LoVo (cell line): ENCODE results near the gene ETS2.

Experiments used
- DNase-seq: peaks from one replicate; pipeline ENCODE4 v3.0.0-alpha.2; 2016; ENCODE audit warnings: low spot score

The ETS2 gene

DNA sequence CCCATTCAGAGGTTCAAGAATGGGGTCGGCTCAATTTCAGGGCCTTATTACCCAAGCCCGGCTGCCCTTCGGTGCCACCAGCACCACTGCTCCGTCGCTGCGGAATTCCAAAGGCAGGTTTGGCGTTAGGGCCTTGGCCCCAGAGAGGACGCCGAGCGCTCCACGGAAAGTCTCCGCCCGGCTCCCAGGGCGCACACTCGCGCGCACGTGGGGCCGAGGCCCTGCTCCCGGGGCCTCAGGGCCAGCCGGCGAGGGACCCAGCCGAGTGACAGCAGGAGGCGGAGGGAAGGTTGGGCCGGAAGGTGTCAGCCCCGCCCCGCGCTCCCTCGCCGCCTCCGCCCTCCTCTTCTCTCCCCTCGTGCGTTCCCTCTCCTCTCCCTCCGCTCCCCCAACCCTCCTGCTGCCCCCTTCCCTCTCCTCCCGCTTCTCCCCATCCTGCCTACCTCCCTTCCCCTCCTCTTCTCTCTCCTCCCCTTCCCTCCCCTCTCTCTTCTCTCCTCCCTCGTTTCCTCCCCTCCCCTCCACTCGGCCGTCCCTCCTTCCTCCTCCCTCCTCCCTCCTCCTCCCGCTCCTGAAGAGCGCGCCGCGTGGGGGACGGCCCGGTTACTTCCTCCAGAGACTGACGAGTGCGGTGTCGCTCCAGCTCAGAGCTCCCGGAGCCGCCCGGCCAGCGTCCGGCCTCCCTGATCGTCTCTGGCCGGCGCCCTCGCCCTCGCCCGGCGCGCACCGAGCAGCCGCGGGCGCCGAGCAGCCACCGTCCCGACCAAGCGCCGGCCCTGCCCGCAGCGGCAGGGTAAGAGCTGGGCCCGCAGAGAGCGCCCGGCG is at the start of gene ETS2:
Gene ETS2 (plus strand): TSS at position 602 of the 825 bp plus-strand sequence. CDS start 4,106 bp downstream, outside the sequence.
- DNase-seq: peak; percentile 92

DNA sequence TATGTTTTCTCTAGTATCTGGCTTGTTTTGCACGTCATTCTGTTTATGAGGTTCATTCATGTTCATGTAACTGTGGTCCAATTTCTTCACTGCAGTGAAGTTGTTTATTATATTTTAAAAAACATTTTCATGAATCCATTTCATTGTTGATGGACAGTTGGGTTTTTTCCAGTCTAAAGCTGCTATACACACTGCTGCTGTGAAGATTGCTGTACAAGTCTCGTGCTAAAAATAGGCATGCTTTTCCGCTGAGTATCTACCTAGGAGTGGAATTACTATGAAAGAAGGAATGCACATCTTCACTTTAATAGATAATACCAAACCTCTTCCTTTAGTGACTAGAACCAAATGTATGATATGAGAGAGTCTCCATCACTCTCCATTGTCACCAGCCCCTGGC is 49.0 kb upstream of the ETS2 start:
- DNase-seq: peak; percentile 33

DNA sequence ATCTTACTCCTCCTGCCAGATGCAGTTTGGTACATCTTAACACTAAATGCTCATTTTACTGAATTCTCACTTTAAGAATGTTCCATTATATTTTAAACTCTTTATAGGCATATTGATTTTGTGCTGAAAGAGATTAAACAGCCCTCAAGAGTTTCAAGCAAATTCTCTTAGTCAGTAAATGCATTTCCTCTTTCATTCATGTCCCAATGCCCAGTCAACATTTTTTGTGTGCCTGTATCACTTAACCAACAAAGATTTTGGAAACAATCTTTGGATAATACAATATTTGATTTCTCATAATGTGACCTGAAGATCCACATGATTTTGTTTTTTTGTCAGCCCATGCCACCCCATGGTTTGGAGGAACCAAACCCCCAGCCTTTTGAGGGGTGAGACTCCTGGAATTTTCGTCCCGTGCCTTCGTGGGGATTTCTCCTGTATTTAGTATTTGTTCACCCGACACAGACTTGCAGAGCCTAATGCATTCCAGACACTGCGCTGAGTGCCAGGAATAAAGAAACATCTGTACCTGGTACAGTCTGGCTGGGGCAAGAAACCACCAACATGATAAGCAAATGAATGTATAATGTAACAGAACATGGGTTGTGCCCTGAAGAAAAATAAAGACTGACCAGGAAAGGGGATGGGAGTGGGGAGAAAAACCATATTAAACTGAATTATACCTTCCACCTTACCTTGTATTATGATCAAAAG is 47.1 kb upstream of the ETS2 start:
- no peak for DNase-seq

DNA sequence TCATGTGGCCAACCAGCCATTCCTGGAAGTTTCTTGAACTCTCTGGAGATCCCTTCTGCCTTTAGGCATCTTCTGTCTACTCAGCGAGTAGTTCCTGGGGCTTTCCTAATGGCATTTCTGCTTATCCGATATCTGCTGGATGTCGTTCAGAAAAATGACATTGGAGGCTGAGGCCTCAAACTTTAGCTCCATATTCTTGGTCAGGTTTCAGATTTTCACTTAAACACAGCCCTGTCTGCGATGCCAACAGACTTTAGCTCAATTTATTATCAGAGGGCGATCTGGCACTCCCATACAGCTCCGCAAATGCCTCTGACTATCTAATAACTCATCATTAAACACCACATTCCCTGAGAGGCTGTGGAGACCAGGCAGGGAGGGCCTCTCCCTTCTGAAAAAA is 46.3 kb upstream of the ETS2 start:
- DNase-seq: no peak

DNA sequence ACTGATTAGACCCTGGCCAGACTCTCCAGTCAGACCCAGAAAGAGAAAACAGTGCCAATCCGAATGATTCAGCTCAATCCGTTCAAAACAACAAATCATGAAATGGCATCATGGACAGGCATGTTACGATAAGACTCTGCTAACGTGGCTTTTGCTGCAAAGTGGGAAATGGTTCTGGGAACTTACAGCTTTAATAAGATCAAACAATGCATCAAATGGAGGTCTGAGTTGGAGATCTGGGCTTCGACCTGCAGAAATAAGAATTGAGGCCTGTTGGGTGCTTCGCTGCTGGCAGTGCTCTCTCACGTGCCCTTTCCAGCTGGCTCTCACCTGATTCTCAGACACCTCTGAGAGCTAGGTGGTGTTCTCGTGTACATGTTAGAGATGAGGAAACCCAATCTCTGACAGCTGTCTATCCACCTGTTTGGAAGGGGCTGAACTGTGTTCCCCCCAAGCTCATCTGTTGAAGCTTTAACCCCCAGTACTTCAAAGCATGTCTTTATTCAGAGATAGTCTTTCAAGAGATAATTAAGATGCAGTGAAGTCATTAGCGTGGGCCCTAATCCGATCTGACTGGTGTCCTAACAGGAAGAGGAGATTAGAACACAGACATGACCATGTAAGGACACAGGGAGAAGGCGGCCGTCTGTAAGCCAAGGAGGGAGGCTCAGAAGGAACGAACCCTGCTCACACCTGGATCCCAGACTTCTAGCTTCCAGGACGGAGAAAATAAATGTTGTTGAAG is 45.5 kb upstream of the ETS2 start:
- no peak for DNase-seq

DNA sequence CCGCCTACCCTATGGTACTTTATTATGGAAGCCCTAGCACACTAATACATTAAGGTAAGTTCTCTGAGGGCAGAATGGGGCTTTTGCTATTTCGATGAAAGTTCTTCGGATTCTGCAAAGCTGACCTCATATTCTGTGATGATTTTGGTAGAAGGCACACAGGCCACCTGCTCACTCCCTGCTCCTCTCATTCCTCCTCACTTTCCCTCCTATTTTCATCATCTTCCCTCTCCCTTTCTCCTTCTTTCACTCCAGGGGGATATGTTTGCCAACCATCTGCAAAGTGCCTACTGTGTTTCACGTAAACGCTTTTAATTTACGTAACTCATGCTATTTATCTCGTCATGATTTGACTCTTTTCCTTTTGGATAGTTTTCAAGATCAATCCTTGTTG is 45.0 kb upstream of the ETS2 start:
- DNase-seq: no peak

DNA sequence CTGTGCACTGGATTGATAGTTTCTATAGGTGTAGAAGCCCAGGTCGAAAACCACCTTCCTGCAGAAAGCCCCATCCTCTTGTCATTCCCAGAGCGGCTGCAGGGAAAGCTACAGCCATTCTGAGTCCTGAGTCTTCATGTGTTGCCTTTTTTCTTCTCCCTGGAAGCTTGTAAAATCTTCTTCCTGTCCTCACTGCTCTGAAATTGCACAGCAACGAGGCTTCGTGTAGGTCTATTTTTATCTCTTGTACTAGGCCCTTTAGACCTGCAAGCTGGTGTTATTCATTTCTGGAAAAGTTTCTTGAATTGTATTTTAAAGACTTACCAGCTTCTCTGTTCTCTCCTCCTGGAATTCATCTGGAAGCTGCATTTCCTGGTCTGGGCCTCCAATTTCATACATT is 44.2 kb upstream of the ETS2 start:
- DNase-seq: no peak

DNA sequence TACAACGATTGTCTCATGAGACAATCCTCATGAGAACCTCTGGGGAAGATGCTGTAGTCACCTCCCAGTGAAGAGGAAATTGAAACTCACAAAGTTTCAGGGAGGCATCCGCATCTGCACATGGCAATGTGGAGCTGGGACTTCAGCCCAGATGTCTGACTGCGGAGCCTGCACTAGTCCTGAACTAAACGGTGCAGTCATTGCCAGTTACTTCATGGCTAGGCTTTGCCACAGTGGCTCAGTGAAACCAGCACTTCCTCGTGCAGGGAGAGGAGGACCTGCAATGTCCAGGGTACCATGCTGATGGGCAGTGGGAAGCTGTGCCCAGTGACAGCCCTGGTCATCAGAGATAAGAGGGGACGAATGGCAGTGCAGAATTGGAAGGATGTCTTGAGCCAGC is 40.7 kb upstream of the ETS2 start:
- no peak for DNase-seq

DNA sequence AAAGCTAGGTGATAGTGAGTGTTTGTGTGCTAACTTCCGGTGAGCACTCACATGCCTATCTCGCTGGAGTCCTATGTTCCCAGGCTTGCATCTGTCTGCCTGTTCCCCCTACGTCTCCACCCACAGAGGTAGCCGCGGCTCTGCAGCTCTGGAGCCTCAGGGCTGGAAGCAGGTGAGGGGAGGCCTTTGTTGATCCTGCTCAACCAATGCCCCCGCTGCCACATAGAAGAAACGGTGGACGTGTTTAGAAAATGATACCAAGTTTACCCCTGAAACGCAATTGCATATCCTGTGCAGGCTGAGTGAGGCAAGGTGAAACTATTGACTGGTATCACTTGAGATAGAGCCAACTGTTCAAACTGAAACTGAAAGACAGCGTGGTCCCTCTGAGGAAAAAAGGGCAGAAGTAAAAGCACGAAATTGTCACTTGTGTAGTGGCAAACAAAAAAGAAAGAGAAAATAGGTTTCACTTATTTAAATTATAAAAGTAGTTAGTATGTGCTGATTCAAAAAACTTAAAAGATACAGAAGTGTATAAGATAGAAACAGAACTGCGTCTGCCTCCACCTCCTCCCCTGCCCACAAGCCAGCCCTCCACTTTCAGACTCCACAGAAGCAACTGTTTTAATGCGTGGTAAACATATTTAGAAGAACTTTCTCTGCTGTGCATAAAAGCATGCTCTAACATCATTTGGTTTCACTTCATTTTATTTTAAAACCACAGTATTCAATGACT is 38.6 kb upstream of the ETS2 start:
- peak; percentile 47 for DNase-seq

DNA sequence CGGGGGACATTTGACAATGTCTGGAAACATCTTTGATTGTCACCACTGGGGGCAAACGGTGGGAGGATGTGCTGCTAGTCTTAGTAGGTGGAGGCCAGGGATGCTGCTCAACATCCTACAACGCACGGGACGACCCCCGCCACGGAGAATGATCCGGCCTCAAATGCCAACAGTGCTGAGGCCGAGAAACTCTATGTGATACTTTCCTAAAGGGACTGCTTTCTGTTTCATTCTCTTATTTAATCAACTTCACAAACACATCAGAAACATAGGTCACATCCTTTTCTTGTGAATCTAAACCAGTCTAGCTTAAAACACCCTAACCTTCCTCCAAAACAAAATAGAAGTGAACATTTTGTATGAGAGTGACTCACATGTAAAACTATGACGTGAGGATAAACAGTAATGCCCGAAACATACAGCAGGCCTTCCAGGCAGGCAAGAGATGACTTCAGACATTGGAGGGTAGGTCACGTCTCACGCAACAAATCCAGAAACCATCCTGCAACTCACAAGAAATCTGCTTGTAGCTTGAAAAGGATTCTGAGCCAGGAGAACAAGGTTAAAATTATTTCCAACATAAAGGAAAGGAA is 37.2 kb upstream of the ETS2 start:
- DNase-seq: no peak

DNA sequence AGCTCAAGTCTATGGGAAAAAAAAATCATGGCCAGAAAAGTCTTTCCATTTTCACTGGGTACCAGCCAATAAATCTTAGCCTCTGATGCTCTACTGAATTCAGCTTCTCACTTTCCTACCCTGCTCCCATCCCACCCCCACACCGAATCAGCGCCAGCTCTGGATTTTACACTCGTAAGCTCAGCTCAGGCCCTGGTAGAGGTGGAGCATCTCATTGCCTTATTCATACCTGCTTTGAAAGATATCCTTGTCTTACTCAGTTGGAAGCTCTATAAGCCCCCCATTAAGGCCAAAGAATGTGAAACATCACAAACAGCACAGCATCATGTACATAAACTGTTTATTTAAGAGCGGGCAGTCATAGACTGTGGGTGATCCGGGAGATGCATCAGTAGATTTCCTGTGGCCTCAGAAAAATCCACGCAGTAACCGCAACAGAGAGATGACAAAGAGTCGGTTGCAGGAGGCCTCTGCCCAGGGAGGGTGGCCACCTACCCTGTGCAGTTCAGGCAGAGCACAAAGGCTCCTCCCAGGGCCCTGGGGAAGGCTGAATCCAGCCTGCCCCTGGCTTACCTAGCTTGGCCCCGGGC is 36.4 kb upstream of the ETS2 start:
- DNase-seq: no peak

DNA sequence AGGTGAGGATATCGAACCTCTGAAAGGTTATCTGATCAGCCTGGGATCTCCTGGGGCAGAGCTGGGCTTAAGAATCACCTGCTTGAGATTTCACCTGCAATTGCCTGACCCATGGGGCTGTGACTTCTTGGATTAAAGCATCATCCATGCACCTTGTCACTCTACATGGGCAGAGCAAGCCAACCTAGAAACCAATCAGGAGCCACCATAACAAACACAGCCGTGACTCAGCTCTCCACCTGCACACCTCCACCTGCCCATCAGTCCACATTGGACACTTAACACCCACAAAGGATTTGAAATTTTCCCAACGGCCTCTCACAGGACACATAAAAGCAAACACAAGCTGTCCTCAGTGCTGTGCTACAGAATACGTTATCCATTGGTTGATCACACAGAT is 35.1 kb upstream of the ETS2 start:
- DNase-seq: no peak

DNA sequence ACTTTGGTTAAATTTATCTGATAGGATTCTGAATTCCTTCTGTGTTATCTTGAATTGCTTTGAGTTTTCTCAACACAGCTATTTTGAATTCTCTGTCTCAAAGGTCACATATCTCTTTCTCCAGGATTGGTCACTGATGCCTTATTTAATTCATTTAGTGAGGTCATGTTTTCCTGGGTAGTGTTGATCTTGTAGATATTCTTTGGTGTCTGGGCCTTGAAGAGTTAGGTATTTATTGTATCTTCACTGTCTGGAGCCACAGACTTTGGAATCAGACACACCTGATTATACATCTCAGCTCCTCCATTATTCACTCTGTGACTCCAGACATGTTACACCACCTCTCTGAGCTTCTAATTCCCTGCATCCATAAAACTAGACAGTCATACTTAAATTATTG is 34.2 kb upstream of the ETS2 start:
- DNase-seq: no peak

DNA sequence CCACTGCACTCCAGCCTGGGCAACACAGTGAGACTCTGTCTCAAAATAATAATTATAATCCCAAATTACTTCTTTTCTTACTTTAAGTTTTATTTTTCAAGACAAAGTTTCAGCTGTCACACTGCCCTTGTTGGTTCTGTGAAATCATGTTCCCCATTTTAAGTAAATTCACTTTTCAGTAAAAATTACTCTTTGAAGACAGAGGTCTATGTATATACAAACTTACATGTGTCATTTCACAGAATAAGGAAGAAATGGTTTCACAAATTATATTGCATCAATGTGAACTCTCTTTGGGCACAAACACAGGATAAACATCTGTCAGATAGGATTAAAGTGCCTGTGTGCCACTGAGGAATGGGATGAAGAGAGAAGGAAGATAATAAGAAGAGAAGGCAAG is 33.1 kb upstream of the ETS2 start:
- no peak for DNase-seq

DNA sequence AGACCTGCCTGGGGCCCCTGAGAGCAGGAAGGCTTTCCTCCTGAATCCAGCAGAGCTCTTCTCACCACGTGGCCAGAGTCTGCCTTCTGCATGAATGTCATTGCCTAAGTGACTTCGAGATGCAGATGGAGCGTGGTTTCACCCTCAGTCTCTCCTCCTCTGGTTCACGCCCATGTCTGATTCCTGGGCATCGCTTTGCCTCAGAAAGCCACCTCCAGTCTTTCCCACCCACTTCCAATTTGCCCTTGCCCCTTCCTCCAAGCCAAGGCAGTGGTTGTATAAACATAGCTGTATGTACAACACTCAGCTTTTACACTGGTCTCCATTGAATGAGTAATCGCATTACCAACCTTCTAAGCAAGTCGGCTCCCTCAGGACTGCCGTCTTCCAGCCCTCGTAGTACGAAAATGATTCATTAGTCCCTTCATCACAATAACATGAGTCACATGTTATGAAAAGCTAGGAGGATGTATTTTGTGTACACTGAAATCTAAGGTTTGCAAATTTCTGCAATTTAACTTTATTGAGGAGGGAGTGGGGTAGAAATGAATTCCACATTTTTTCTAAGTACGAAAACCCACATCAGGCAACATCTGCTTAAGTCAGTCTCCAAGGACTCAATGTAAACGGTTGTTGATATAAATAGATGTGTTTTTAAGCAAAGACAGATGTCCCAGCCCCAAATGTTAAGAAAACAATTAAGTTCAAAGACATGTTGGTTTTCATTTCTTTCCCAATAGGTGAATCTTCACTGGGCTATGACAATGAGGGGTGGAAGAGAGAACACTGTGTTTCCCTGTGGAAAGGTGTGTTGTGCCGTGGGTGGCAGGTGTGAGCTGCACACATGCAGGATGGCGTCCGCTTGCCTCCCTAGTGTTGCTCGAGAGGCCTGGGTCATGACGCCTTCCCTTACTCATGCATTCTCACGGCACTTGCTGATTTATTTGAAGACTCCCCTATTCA is 32.3 kb upstream of the ETS2 start:
- DNase-seq: peak; percentile 30

DNA sequence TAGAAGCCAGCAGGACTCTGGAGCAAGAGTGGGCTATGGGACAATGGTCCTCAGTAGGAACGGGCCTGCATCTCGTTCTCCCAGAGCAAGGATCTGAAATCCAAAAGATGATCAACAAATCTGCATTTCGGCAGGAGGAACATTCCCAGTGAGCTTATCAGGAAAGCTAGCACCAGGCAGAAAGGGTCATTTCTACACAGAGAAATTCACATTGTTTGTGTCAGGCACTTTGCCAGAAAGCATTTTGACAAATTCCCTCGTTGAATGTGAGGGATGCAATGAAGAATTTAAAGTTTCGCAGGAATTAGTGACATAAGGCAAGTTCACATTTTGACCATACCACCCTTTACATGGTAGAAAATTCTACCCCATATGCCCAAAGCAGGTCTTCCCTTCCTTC is 31.6 kb upstream of the ETS2 start:
- no peak for DNase-seq

DNA sequence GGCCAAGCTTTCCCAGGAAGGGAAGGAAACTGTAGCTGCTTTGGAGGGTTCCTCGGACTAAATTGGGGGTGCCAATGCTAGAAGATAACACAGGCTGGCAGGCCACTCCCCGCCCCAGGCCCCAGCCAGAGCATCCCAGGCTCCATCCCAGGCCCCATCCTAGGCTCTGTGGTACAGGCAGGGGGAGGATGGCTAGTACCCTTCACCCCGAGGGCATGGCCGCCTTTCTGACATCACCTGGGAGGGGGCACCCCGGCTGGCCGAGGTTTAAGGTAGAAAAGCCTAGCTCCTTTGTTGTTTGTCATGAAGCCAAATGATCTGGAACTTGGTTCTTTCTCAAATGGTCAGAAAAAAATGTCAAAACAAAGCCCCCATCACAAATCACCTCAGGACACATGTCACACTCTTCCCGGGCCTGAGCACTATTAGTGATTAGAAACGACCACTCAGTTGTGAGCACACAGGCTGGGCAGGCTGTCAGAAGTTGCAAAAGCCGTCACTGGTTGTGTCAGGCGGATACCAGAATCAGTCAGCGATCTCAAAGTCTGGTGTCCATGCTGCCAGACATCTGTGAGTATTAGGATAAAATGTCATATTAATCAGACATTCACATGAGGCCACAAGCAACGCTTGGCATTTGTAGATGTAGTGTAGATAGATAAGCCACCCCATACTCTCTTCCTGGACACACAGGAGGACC is 31.0 kb upstream of the ETS2 start:
- no peak for DNase-seq

DNA sequence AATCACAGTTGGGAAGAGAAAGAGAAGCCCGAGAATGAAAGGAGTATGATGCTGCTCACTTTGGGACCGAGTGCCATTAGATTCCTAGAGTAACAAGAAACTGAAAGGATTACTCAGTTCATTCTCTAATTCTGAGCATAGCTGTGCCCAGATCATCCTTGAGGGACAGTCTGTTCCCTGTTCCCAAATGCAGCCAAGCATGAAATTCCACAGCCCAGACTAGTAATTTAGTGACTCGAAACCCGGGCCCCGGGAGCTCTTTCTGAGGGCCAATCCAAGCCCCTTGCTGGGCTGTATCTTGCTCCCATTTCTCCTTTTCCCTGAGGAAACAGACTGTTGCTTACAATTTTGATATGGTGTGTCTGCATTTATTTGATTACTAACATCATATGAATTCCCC is 30.0 kb upstream of the ETS2 start:
- no peak for DNase-seq

DNA sequence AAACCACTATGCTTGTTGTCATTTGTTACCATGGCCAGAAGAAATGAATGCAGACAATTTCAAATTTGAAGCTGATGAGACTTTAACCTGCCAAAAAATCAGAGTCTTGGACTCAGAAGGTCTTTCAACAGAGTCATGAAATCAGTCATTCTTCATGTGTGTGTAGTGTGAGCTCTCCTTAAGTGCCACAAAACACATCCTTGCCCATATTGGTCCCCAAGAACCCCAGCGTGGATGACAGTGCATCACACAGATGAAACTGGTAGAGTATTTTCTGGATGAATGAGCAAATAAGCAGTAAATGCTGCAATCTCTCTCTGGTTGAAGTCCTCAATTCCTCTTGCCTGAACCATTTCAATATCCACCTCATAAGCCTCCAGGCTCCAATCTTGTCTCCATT is 28.7 kb upstream of the ETS2 start:
- no peak for DNase-seq

DNA sequence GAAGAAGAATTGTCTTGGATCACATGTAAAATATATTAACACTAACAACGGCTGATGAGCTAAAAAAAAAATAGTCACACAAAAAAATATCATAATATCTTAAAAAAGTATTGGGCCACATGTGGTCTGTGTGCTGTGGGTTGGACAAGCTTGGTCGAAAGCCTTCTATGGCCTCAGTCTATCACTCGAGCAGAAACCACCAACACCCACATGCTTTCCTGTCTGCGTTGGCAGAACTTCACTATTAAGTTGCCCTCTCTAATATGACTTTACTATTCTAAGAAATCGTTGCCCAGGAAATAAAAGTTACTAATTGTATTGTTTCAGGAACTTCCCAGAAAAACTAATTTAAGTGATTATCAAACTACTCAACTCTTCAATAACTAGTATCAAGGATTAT is 28.2 kb upstream of the ETS2 start:
- no peak for DNase-seq
